ENCODE measurements around the gene TRDN. TPM values are rescaled to one million over a fixed set of nuclear protein-coding genes. Genes with fewer than 3 reads are reported as not detected.

The TRDN gene
- total RNA-seq, 1 donor from 2014 or later: 0.34 TPM

- DNase-seq (ENCODE audit: low spot score in 2 of 2, unreplicated experiment in 2 of 2): no peak
Observed at GRCh38 chr6:123610779-123611178, 26.0 kb downstream of the TRDN start.

GRCh38 chr6:123604067-123604466 is 32.7 kb downstream of the TRDN start:
- TF ChIP-seq CTCF (IDR thresholded peaks at IDR 0.05; ENCODE audit: unreplicated experiment): no peak
- H3K27ac Mint-ChIP-seq: no peak overlapping the region
- no peak overlapping the region for H3K4me3 Mint-ChIP-seq
- no peaks in the 10 kb centered on the region for H3K9me3 Mint-ChIP-seq
- H3K4me1 Mint-ChIP-seq: peaks cover 14% of the 10 kb centered on the region
- H3K36me3 Mint-ChIP-seq: no peaks in the 10 kb centered on the region
- H3K27me3 Mint-ChIP-seq (ENCODE audit: low read depth): no peaks in the 10 kb centered on the region
- no peak for DNase-seq (ENCODE audit: low spot score in 2 of 2, unreplicated experiment in 2 of 2)

More at GRCh38 chr6:123610779-123611178, 26.0 kb downstream of the TRDN start:
- H3K27ac Mint-ChIP-seq: no peak overlapping the region
- no peaks in the 10 kb centered on the region for H3K27me3 Mint-ChIP-seq (ENCODE audit: low read depth)
- peaks cover 2% of the 10 kb centered on the region for H3K4me1 Mint-ChIP-seq
- H3K9me3 Mint-ChIP-seq: no peaks in the 10 kb centered on the region
- H3K36me3 Mint-ChIP-seq: no peaks in the 10 kb centered on the region
- no peak overlapping the region for H3K4me3 Mint-ChIP-seq
- TF ChIP-seq CTCF (IDR thresholded peaks at IDR 0.05; ENCODE audit: unreplicated experiment): no peak

- H3K9me3 Mint-ChIP-seq: peaks cover 13% of the 10 kb centered on the region
- peaks cover 3% of the 10 kb centered on the region for H3K4me1 Mint-ChIP-seq
- no peak overlapping the region for H3K27ac Mint-ChIP-seq
- H3K4me3 Mint-ChIP-seq: no peak overlapping the region
- no peaks in the 10 kb centered on the region for H3K27me3 Mint-ChIP-seq (ENCODE audit: low read depth)
- no peak for DNase-seq (ENCODE audit: low spot score in 2 of 2, unreplicated experiment in 2 of 2)
- no peak for TF ChIP-seq CTCF (IDR thresholded peaks at IDR 0.05; ENCODE audit: unreplicated experiment)
- no peaks in the 10 kb centered on the region for H3K36me3 Mint-ChIP-seq
Observed at GRCh38 chr6:123598011-123598410, 38.7 kb downstream of the TRDN start.

- no peaks in the 10 kb centered on the region for H3K4me1 Mint-ChIP-seq
- no peaks in the 10 kb centered on the region for H3K27me3 Mint-ChIP-seq (ENCODE audit: low read depth)
- no peak overlapping the region for H3K4me3 Mint-ChIP-seq
- DNase-seq (ENCODE audit: low spot score in 2 of 2, unreplicated experiment in 2 of 2): no peak
- no peak for TF ChIP-seq CTCF (IDR thresholded peaks at IDR 0.05; ENCODE audit: unreplicated experiment)
- no peaks in the 10 kb centered on the region for H3K36me3 Mint-ChIP-seq
- H3K27ac Mint-ChIP-seq: no peak overlapping the region
- peaks cover 13% of the 10 kb centered on the region for H3K9me3 Mint-ChIP-seq
Observed at GRCh38 chr6:123594776-123595175, 42.0 kb downstream of the TRDN start.

- Mint-ChIP-seq H3K27ac (no peak overlapping the region), H3K36me3 (no peaks in the 10 kb centered on the region), H3K4me3 (no peak overlapping the region), H3K9me3 (peaks cover 13% of the 10 kb centered on the region), H3K4me1 (peaks cover 19% of the 10 kb centered on the region), H3K27me3 (ENCODE audit: low read depth) (no peaks in the 10 kb centered on the region)
- TF ChIP-seq CTCF (IDR thresholded peaks at IDR 0.05; ENCODE audit: unreplicated experiment): no peak
- DNase-seq (ENCODE audit: low spot score in 2 of 2, unreplicated experiment in 2 of 2): no peak
Observed at GRCh38 chr6:123592426-123592825, 44.3 kb downstream of the TRDN start.

GRCh38 chr6:123589973-123590372 is 46.8 kb downstream of the TRDN start:
- Mint-ChIP-seq H3K4me3 (no peak overlapping the region), H3K27ac (no peak overlapping the region)
- no peak for TF ChIP-seq CTCF (IDR thresholded peaks at IDR 0.05; ENCODE audit: unreplicated experiment)

More at GRCh38 chr6:123589973-123590372, 46.8 kb downstream of the TRDN start:
- DNase-seq (ENCODE audit: low spot score in 2 of 2, unreplicated experiment in 2 of 2): no peak
- no peaks in the 10 kb centered on the region for H3K27me3 Mint-ChIP-seq (ENCODE audit: low read depth)
- peaks cover 4% of the 10 kb centered on the region for H3K9me3 Mint-ChIP-seq
- peaks cover 23% of the 10 kb centered on the region for H3K4me1 Mint-ChIP-seq
- no peaks in the 10 kb centered on the region for H3K36me3 Mint-ChIP-seq
